Stimulated activated CD8-positive, alpha-beta memory T cell treated with anti-CD3 and anti-CD28 coated beads, Interleukin-4, amount 100 ng/mL, for 48 hours (primary cell): Measurements from ENCODE around the gene PTPRN2.
"Not testable (repeated sequence)": the region's sequence is repeated elsewhere in the genome, so short reads cannot be mapped to it uniquely, and the experiment has no call there.

Experiments
- DNase-seq: peaks from one replicate; pipeline ENCODE4 v3.0.0-alpha.2; 2020

Gene PTPRN2

GRCh38 chr7:157863176-157863575 lies 724.4 kb downstream of the PTPRN2 start:
- DNase-seq = no peak

GRCh38 chr7:157862731-157863130 lies 724.9 kb downstream of the PTPRN2 start:
- DNase-seq = no peak

GRCh38 chr7:157861551-157861950 lies 726.1 kb downstream of the PTPRN2 start:
- no peak for DNase-seq

GRCh38 chr7:157861031-157861491 lies 726.6 kb downstream of the PTPRN2 start:
- no peak for DNase-seq

GRCh38 chr7:157860406-157860805 lies 727.2 kb downstream of the PTPRN2 start:
- DNase-seq = no peak

- no peak for DNase-seq
Measured at GRCh38 chr7:157859915-157860314, 727.7 kb downstream of the PTPRN2 start.

GRCh38 chr7:157857578-157858075 lies 730.0 kb downstream of the PTPRN2 start:
- no peak for DNase-seq

- no peak for DNase-seq
Measured at GRCh38 chr7:157856873-157857577, 730.6 kb downstream of the PTPRN2 start.

GRCh38 chr7:157855452-157856213 lies 732.0 kb downstream of the PTPRN2 start:
- no peak for DNase-seq

GRCh38 chr7:157855016-157855415 lies 732.6 kb downstream of the PTPRN2 start:
- DNase-seq = no peak

GRCh38 chr7:157854066-157854891 lies 733.3 kb downstream of the PTPRN2 start:
- no peak for DNase-seq

- no peak for DNase-seq
Measured at GRCh38 chr7:157853789-157854065, 733.9 kb downstream of the PTPRN2 start.

GRCh38 chr7:157853076-157853788 lies 734.4 kb downstream of the PTPRN2 start:
- DNase-seq = no peak

GRCh38 chr7:157851501-157852067 lies 736.0 kb downstream of the PTPRN2 start:
- peak; percentile 81 for DNase-seq

- no peak for DNase-seq
Measured at GRCh38 chr7:157850481-157851444, 736.9 kb downstream of the PTPRN2 start.

GRCh38 chr7:157849726-157850125 lies 737.9 kb downstream of the PTPRN2 start:
- no peak for DNase-seq

- no peak for DNase-seq
Measured at GRCh38 chr7:157849341-157849596, 738.4 kb downstream of the PTPRN2 start.

- DNase-seq = no peak
Measured at GRCh38 chr7:157848508-157849340, 738.9 kb downstream of the PTPRN2 start.

GRCh38 chr7:157847756-157848487 lies 739.7 kb downstream of the PTPRN2 start:
- DNase-seq = not testable (repeated sequence)

- DNase-seq = not testable (repeated sequence)
Measured at GRCh38 chr7:157846746-157847145, 740.9 kb downstream of the PTPRN2 start.
